Measurements from ENCODE around the gene PFDN2.
"Not testable (repeated sequence)": the region's sequence is repeated elsewhere in the genome, so short reads cannot be mapped to it uniquely, and the experiment has no call there.

The PFDN2 gene

DNA sequence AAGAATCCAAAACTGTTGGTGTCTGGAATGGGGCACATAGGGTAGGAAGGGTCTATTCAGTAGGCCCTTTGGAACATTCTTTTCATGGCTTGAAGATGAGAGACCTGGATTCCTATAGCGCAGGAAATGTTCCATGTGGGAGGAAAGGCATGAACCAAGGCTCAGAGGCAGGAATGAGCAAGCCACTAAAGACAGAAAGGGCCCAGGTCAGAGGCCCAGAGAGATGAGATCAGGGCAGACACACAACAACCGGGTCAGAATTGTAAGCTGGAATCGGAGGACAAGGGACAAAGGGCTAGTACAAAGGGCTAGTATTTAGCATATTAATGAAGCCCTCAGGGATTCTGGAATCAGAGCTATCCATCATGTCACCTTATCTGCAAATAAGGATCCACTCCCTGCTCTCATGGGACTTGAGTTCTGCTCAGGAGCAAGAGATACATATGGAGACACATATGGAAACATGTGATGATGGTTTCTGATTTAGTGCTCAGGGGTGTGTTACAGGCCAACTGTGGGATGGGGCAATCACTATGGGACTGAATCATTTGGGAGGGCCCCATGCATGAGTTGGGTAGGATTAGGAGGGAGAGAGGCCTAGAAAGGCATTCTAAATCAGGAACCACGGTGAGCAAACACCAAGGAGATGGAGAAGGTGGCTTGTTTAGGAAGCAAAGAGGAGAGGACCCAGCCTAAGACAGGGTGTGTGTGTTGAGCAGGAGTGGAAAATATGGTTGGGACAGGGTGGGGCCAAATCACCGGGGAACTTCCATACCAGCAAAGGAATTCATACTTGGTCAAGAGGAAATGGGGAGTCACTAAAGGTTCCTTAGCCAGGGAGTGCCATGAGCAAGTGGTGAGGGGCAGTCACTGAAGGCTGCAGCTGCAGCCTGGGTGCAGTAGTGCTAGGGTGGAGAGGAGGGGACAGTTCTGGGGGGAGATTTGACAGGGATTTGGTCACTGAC, 37.1 kb downstream of the PFDN2 start:
- DNase-seq (ENCODE audit: low read depth) = no peak

DNA sequence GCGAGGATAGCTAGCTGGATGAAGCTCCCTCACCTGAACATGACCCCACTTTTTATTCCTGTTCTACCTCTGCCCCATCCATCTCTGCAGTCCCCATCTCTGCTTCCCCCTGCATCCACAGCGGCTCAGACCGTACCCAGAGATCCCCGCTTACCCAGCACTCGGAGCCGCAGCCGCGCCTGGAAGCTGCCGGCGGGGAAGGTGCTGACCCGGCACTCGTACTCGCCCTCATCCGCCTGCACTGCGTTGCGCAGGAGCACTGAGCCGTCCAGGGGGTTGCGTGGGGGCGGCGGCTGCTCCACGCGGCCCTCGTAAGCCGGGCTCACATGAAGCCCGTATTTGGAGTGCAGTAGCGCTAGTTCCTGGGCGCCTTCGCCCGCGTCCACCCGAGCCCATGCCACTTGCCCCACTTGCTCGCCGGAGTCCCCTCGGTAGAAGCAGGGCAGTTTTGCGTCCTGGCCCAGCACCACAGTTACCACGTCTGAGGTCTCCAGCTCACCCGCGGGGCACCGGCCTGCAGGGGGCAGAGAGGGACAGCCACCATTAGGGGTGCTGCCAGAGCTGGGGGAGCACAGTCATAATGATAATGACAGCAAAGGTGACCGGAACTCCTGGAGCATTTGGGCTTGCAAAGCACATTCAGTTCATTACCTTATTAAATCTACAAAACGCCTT, 38.3 kb downstream of the PFDN2 start:
- no peak for DNase-seq (ENCODE audit: low read depth)

GRCh38 chr1:161077426-161077825, 40.4 kb downstream of the PFDN2 start:
- DNase-seq (ENCODE audit: low read depth) = no peak

DNA sequence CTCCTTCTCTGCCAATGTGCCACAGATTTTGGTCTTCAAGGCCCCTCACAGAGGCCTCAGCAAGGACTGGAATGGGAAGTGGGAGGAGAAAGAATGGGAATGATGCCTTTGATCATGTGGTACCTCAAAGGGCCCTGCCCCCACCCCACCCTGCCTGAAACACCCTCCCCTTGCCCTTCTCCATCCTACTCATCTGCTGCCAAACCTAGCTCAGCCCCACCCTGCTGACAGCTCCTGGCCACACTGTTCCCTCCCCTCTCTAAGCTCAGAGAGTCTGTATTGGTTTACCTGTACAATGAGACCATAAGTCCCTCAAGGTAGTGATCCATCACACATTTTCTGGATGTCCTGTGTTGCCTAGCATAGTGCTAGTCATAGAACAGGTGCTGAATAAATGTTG, 41.4 kb downstream of the PFDN2 start:
- no peak for DNase-seq (ENCODE audit: low read depth)

DNA sequence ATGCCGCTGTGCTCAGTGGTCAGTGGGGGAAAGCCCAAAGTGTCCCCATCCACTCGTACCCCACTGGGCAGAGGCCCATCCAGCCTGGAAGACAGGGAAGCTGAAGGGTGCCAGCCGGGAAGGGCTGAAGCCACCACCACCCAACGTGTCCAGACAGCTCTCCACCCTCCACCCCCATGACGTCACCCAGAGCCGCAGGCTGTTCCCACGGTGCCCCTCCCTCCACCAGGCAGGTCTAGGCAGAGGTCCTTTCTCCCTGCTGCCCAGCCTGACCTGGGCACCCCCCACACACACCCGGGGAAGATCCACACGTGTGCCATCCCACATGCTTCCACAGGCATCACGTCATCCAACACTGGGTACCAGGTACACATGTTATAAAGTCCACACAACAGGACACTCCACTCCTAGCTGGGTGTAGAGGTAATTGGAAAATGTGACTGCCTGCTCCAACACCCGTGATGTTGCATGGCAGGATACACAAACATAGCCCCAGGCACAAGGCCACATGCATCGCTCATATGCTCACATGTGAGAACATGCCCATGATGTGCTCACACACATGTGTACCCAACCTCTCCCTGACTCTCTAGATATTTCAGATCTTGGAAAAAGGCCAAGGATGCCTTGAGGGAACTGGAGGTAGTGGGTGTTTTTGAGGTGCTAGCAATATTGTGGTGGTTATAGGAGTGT, 43.0 kb downstream of the PFDN2 start:
- DNase-seq (ENCODE audit: low read depth) = no peak

DNA sequence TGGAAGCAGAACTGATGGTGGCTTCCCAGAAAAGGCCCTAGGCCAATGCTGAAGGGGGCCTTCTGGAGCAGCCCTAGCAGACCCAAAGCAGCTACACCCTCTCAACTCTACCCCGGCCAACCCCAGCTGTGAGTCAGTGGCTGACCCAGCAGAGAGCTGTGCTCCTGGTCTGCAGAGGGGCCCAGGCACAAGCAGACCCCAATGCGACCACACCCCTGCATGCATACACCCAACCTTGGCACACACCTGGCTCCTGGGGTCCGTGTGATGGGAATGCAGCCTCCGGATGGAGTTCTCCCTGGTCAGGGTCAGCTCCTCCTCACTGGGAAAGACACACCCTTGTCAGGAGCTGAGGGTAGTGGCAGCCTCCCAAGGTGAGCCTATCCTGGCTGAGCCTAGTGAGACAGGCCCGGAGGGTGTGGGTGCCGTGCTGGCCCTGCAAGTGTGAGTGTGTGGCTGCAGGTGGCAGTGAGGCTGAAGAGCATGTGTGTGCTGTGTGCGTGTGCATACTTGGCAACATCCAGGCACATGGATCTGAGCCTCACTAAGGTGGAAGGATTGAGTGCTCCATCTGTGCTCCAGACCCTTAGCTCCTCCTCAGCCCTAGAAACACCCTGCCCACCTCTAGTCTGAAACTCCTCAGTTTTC, 44.2 kb downstream of the PFDN2 start:
- no peak for DNase-seq (ENCODE audit: low read depth)

DNA sequence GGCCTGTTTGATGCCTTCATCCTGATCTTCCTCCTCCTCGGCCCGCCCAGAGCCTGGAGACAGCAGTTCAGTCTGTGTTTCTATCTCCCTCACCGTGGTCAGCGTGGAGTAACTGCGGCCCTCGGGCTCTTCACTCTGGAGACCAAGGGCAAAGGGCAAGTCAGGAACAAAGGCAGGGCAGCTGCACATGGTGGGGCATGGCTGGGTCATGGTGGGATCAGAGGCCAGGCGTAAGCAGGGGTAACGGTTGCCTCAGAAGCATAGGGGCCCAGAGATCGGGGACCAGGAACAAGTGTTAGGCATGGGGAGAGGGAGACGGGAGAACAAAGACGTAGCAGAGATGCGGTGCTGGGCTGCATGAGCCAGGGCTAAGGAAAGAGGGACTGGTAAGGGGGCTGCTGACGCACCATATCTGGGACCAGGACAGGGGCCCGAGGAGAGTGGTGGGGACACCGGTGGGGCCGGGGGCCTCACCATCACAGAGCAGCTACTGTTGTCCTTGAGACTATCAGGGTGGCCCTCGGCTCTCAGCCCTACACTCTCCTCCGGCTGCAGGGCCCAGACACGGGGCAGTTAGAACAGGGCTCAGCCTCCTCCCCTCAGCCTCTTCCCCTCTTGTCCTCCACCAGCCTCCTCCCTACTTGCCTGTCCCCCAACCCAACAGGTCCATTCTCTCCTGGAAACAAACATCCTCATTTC, 44.9 kb downstream of the PFDN2 start:
- no peak for DNase-seq (ENCODE audit: low read depth)

GRCh38 chr1:161071886-161072371, 45.9 kb downstream of the PFDN2 start:
- peak; percentile 31 for DNase-seq (ENCODE audit: low read depth)

DNA sequence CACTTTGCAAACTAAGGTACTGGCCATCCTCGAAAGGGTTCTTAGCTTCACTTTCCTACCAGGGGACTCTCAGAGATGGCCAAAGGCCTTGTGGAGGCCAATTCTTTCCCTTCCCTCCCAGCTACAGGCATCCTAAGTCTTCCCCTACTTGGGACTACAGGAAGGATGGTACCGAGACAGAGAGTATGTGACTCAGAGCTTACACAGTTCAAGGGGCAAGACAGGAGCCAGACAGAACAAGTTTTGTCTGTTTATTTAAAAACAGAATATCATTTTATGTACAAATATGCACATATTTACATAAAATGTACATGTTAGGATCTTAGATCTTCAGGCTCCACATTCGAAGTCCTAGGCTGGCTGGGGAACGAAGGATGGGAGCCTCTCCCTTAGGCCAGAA, 47.1 kb downstream of the PFDN2 start:
- DNase-seq (ENCODE audit: low read depth) = no peak

GRCh38 chr1:161069731-161070270, 48.0 kb downstream of the PFDN2 start, which contains the start of gene ARHGAP30:
ARHGAP30 (minus strand) TSS chr1:161069891; CDS start chr1:161069624, 267 bp downstream.
- no peak for DNase-seq (ENCODE audit: low read depth)

GRCh38 chr1:161069241-161069640, 48.6 kb downstream of the PFDN2 start:
- no peak for DNase-seq (ENCODE audit: low read depth)

- no peak for DNase-seq (ENCODE audit: low read depth)
These were observed 49.3 kb downstream of the PFDN2 start for GRCh38 chr1:161068306-161069234.

- DNase-seq (ENCODE audit: low read depth) = no peak
These were observed 51.1 kb downstream of the PFDN2 start for GRCh38 chr1:161066694-161067093.

DNA sequence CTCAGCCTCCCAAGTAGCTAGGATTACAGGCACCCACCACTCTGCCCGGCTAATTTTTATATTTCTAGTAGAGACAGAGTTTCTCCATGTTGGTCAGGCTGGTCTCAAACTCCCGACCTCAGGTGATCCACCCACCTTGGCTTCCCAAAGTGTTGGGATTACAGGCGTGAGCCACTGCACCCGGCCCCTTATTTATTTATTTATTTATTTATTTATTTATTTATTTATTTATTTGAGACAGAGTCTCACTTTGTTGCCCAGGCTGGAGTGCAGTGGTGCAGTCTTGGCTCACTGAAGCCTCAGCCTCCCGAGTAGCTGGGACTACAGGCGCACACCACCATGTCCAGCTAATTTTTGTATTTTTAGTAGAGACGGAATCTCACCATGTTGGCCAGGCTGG, 52.2 kb downstream of the PFDN2 start:
- not testable (repeated sequence) for DNase-seq (ENCODE audit: low read depth)

DNA sequence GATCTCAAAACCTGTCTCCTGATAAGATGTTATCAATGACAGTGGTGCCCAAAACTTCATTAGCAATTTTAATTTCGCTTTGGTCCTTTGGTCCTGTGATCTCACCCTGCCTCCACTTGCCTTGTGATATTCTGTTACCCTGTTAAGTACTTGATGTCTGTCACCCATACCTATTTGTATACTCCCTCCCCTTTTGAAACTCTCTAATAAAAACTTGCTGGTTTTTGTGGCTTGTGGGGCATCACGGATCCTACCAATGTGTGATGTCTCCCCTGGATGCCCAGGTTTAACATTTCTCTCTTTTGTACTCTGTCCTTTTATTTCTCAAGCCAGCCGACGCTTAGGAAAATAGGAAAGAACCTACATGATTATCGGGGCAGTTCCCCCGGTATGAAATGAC, 53.9 kb downstream of the PFDN2 start:
- DNase-seq (ENCODE audit: low read depth) = not testable (repeated sequence)

DNA sequence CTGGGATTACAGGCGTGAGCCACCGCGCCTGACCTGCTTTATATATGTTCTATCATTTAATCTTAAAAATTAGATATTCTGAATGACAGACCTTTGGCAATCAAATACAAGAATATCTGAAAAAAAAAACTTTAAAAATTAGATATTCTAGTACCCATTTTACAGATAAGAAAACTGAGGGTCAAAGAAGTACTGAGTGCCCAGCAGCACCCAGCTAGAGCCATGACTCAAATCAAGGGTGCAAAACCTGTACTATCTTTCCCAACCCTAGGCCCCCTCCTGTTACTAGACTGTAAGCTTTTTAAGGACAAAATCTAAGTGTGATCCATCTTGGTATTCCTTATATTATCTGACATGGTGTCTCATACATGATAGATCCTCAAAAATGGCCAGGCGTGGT, 56.4 kb downstream of the PFDN2 start:
- no peak for DNase-seq (ENCODE audit: low read depth)

DNA sequence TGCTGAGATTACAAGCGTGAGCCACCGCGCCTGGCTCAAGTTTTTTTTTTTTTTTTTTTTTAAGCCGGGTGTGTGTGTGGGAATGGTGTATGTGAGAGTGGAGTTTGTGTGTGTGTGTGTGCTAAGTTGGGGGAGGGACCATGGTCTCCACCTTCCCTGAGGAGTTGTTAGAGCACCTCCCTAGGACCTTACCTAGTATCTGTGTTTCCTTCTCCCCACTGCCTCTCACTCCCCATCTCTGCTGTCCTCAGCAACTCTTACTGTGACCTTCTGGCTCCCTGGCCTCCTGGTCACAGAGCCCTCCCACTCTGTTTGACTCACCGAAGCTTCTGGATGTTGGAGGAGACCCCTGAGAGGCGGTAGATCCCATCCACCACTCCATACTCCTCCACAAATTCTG, 58.5 kb downstream of the PFDN2 start:
- no peak for DNase-seq (ENCODE audit: low read depth)

DNA sequence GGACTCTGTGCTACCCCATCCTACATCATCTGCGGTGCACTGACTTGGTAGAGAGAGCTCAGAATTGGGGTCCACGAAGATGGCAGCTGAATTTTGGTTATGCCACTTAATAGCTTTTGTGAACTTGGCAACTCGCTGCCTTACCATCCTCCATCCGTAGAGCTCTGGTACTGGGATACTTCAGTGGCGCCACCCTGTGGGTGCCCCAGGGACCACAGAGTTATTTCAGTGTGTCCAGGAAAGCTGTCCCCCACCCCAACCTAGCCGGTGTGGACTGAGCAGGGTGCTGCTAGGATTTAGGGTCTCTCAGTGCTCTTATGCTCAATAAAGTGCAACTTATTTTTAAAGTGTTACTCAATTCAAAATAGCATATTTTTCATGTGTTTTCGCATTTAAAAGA, 63.0 kb downstream of the PFDN2 start:
- no peak for DNase-seq (ENCODE audit: low read depth)

DNA sequence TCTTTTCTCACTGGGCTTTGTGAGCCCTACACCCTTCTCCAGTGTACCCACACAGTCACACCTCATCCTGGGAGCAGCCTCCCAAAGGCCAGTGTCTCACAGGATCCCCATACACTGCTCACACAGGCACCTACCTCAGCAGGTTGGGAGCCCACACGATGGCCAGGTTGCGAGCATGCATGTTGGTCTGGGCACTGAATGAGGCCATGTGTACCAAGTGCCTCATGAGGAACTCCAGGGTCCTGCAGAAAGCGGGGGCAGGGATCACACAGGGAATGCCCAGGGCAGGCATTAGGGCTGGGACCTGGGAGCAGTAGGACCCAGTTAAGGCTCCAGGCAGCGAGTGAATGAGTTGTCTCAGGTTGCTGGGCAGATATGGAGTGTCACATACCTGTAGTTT, 63.6 kb downstream of the PFDN2 start:
- DNase-seq (ENCODE audit: low read depth) = no peak

GRCh38 chr1:161052899-161053298, 64.9 kb downstream of the PFDN2 start:
- no peak for DNase-seq (ENCODE audit: low read depth)

All from fibroblast of gingiva (primary cell).